Endothelial cell of umbilical vein (primary cell): ENCODE results near the gene FMNL2.

Experiments used
- JUN ChIP-seq: IDR thresholded peaks from 2 replicates; pipeline ENCODE4 v1.6.1; 2011; ENCODE audit warnings: borderline replicate concordance, low read depth; ENCODE audit not compliant: insufficient read length, insufficient read depth
- POLR2A ChIP-seq: IDR thresholded peaks from 2 replicates; pipeline ENCODE4 v1.6.1; 2012; ENCODE audit warnings: low read depth, mild to moderate bottlenecking, control low read depth, low read length
- POLR2AphosphoS5 ChIP-seq: IDR thresholded peaks from 2 replicates; pipeline ENCODE4 v1.6.1; 2012; ENCODE audit warnings: low read depth, mild to moderate bottlenecking, control low read depth, low read length, moderate library complexity; ENCODE audit not compliant: insufficient read depth
- TF ChIP-seq, protein P1 (sequence below), 2 donors: IDR thresholded peaks; 1 replicate in 1 of 2; 2 replicates in 1 of 2; pipeline ENCODE4 v1.5.1; 2011; ENCODE audit warnings: low read length in 2 of 2, mild to moderate bottlenecking in 2 of 2, moderate library complexity in 2 of 2, control low read depth in 1 of 2, inconsistent platforms in 1 of 2, low read depth in 1 of 2; ENCODE audit not compliant: insufficient read depth in 1 of 2; ENCODE audit errors: extremely low read depth in 1 of 2
- TF ChIP-seq, protein P2 (sequence below): IDR thresholded peaks from 2 replicates; pipeline ENCODE4 v1.6.1; 2011; ENCODE audit not compliant: insufficient read depth, insufficient read length

DNA sequence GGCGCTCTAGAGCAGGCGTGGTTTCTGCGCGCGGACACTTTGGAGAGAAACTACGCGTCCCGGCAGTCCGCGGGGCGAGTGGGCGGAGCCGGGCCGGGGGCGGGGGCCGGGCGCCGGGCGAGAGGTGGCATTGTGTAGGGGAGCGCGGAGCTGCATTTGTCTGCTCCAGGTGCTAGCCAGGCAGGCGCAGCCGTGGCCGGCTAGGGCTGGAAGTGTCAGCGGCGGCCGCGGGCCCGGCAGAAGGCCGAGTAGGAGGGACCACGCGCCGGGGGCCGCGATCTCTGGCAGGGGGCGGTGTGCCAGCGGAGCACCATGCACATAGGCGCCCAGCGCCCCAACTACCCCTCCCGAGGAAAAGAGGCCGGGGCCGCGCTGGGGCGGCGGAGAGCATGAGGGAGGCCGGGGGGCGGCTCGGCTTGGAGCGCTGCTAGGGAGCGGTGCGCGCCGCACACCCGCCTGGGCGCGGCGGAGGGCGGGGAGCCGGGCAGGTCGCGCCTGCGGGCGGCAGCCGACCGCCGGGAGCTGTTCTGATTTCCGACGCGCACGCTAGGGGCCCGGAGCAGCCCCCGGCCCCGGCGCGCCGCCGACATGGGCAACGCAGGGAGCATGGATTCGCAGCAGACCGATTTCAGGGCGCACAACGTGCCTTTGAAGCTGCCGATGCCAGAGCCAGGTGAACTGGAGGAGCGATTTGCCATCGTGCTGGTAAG lies at the start of gene FMNL2:
- TF ChIP-seq, protein P1, sequence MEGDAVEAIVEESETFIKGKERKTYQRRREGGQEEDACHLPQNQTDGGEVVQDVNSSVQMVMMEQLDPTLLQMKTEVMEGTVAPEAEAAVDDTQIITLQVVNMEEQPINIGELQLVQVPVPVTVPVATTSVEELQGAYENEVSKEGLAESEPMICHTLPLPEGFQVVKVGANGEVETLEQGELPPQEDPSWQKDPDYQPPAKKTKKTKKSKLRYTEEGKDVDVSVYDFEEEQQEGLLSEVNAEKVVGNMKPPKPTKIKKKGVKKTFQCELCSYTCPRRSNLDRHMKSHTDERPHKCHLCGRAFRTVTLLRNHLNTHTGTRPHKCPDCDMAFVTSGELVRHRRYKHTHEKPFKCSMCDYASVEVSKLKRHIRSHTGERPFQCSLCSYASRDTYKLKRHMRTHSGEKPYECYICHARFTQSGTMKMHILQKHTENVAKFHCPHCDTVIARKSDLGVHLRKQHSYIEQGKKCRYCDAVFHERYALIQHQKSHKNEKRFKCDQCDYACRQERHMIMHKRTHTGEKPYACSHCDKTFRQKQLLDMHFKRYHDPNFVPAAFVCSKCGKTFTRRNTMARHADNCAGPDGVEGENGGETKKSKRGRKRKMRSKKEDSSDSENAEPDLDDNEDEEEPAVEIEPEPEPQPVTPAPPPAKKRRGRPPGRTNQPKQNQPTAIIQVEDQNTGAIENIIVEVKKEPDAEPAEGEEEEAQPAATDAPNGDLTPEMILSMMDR (IDR thresholded peaks at IDR 0.05; ENCODE audit: extremely low read depth in 1 of 2, insufficient read depth in 1 of 2, low read depth in 1 of 2, low read length in 2 of 2): peak in 1 of 2 donors; percentile 0
- TF ChIP-seq POLR2A (peak; percentile 88), JUN (no peak), POLR2AphosphoS5 (peak; percentile 90)
- TF ChIP-seq, protein P2, sequence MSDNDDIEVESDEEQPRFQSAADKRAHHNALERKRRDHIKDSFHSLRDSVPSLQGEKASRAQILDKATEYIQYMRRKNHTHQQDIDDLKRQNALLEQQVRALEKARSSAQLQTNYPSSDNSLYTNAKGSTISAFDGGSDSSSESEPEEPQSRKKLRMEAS: no peak
